OCI-M2 (cell line): Measurements from ENCODE around the gene CBR3.

Experiments
- DNase-seq: peaks from one replicate; lab custom pipeline; 2025; ENCODE audit not compliant: unreplicated experiment; lab: John Stamatoyannopoulos, UW

Gene CBR3

DNA sequence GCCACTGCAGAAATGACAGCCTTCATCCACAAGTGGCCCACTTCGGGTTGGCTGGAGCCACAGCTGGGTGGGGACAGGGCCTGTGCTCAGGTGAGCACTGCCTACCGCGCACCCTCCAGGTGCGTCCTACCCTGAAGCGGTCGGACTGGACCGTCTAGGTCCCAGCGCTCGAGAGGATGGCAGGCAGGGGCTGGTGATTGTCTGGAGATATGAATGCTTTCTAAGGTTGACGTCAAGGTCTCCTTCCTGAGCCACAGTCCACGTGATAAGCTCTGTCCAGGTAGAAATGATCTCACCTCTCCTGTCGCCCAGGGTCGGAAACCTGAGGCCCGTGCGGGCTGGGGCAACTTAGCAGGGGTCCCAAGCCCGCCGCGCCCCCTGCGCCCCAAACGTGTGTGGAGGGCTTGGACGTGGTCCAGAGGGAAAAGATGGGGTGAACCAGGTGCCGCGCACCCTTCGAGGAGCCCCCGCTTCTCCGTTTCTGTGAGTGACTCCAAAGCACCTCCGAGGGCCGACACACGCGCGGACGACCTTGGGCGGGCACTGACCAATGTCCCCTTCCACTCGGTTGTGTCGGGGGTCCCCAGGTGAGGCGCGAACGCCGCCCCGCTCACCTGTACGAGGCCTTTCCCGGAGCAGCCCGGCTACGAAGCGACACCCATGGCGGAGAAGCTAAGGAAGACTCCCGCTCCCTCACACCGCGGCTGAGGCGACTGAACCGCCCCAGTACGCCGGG is 20.9 kb downstream of the CBR3 start:
- no peak for DNase-seq

DNA sequence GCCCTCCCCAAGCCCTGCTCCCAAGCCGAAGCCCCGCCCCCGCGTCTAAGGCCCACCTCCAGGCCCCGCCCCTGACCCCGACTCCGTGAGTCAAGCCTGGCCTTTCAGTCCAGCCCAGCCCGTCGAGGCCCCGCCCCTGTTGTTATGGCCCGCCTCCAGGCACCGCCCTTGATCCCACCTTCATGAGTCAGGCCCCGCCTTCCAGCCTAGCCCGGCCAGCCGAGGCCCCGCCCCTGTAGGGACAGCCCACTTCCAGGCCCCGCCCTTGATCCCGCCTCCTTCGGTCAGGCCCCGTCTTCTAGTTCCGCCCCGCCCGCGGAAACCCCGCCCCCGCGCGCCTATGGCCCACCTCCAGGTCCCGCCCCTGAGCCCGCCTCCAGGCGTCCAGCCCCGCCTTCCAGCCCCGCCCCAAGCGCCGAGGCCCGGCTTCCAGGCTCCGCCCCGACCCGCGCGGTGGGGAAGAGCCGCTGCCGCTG is 21.5 kb downstream of the CBR3 start:
- peak; percentile 98 for DNase-seq

DNA sequence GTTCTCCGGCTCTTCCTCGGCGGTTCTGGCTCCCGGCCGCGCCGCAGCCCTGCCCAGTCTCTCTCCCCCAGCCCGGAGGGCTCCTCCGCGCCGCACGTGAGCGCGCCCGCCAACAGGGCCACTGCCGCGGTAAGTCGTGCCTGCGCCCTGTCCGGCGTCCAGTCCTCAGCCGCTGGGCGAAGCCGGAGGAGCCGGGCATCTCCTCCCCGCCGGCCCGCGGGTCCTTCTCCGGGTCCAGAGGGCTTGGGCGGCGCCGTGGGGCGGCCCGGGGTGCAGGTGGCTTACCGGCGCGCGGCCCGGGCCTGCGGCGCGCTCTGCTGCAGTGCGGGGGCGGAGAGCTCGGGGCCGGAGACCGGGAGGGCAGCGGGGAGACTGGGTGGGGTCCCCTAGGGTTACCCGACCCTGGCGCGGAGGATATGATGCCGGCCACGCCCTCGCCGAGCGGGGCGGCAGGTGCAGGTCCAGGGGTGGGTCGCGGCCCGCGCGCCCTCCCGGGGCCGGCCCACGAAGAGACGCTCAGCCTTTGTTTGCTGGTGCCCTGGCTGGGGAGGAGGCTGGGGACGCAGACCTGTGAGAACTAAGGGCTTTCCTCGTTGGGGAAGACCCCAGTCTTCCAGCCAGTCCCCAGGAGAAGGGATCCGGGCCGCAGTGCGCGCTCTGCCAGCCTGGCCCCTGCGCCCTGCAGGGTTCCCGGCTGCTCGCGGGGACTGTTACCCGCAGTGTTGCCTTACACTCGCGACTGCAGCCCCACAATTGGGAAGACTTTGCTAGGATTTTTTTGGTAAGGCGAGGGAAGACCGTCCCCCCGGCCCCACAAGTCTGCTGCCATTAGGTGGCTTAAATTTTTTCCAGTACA is 22.2 kb downstream of the CBR3 start, which contains the start of gene DOP1B:
Gene DOP1B (plus strand): TSS at position 10 of the 856 bp plus-strand sequence. CDS start 7,910 bp downstream, outside the sequence.
- DNase-seq: no peak

DNA sequence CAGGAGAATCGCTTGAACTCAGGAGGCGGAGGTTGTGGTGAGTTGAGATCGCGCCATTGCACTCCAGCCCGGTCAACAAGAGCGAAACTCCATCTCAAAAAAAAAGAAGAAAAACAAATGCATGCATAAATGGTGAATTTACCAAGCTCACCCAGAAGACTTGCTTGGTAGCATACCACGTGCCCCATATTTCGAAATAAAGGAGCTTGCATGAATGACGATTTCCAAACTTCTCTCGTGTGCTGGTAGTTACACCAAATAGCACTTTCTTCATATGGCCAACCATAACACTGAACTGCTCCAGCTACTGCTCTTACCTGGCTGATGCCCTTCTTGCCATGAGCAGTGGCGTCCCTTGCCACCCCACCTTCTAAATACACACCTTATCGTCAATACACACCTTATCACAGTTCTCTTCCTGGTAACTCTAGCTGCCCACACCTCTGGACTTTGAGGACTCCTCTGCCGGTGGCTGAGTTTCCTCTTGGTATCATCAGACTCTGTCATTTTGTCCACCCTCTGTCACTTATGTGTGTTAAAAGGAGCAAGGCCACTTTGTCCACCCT is 24.6 kb downstream of the CBR3 start:
- no peak for DNase-seq

DNA sequence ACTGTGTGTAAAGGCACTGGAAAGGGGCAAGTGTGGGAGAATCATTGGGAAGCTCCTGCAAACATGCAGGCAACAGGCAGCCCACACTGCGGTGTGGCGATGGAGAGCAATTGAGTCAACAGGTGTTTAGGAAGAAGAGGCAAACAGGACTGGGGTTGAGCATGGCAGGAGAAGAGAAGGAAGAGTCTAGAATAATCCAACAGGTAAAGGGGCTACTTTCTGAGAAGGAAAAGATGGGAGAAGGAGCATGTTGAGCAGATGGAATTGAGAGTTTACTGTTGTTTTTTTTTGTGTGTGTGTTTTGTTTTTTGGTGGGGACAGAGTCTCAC is 25.9 kb downstream of the CBR3 start:
- no peak for DNase-seq

DNA sequence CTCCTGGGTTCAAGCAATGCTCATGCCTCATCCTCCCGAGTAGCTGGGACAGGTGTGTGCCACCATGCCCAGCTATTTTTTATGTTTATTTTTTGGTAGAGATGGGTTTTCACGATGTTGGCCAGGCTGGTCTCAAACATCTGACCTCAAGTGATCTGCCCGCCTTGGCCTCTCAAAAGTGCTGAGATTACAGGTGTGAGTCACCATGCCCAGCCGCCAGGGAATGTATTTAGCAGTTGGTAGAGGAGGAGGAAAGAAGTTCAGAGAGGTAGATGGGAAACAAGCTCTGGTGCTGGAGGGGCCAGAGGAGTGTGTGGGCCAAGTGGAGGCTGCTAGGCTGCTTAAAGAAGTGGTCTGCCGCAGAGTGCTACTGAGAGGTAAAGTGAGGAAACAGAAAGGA is 27.8 kb downstream of the CBR3 start:
- no peak for DNase-seq

DNA sequence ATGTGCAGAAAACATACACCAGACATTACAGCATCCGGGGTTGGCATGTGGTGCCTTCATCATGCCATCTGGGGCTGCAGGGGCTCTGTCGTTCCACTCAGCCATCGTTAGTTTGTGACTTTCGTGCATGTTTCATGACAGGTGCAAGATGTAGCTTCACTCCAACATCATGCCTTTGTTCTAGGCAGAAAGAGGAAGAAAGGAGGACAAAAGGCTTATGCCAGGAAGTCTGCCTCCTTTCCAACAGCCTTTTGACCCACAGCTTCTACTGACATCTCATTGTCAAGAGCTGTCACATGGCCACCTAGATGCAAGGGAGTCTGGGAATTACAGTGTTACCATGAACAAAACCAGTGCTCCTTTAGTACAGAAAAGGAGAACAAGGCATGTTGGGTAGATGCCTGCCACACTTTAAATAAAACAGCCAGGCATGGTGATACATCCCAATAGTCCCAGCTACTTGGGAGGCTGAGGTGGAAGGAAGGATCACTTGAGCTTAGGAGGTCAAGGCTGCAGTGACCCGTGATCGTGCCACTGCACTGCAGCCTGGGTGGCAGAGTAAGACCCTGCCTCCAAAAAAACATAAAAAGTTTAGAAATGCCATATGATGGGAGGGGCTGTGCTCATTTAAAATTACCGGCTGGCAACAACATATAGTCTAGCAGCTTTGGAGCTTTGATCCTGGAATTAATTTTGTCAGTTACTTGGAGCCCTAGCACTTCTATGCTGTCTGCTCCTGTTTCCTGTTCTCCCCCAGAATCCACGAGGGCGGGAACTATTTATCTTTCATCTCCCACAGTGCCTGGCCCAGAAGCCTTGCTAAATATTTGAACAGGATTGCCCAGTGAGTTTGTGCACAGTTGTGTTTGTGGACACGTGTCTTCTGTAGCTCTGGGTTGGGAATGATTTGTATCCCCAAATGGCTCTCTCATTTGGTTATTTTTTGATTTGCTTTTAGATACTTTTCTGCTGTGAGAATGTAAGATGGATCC is 29.2 kb downstream of the CBR3 start:
- DNase-seq: no peak

DNA sequence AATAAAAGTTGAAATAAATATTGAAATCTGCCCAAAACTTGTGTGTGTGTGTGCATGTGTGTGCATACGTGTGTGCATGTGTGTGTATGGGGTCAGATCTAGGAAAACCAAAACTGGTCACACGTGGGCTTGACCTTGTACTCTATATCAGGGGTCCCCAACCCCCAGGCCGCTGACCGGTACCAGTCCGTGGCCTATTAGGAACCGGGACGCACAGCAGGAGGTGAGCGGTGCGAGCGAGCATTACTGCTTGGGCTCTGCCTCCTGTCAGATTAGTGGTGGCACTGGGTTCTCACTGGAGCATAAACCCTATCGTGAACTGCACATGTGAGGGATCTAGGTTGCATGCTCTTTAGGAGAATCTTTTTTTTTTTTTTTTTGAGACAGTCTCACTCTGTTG is 30.5 kb downstream of the CBR3 start:
- DNase-seq: no peak

DNA sequence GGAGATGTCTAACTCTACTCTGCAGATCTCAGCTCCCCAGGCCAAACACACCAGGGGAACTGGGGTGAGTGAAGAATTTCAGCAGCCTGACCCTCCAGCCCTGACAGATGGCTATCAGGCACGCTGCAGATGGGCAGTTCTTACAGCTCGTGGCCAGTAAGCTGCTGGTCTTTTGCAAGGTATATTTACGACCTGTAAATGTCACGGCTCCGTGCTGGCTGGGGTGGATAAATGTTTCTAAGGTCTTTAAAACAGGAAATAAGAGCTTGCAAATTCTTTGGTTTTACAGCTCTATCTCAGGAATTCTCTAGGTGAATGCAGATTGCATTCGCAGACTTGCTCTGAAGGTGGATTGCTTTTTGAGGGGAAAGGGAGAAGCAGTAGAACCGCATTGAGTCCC is 31.8 kb downstream of the CBR3 start:
- no peak for DNase-seq

DNA sequence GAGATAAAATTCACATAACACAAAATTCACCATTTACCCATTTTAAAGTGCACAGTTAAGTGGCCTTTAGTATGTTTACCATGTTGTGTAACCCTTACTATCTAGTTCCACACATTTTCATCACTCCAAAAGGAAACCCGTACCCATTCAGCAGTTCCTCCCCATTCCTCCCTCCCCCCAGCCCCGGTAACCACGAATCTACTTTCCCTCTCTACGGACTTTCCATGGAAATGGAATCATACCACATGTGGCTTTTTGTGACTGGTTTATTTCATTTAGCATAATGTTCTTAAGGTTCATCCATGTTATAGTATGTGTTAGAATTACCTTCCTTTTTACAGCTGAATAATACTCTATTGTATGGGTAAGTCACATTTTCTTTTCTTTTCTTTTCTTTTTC is 32.7 kb downstream of the CBR3 start:
- DNase-seq: no peak

DNA sequence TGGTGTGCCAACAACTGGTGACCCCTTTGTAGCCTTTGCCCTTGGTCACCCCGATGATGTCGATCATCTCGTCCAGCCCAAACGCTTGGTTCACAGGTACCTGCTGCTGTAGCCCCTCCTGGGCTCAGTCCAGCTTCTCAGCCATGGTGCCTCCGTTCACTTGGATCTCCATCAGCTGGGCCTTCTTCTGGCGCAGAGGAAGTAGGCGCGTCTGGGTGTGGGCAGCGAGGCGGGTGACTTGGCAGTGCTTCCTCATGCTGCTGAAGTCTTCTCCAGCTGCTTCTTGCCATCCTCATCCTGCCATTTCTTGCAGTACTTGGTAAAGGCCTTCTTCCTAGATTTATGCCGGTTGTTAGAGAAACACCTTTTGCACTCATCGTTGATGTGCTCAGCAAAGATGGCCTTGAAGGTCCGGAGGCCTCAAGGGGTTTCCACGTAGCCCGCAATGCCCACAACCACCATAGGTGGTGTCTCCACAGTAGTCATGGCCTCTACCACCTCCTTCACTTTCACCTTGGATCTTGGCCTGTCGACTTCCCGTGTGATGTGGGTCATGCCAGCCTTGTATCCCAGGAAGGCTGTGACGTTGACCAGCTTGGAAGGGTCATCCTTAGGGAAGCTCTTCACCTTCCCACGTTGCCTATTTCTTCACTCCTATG is 34.7 kb downstream of the CBR3 start:
- DNase-seq: no peak

DNA sequence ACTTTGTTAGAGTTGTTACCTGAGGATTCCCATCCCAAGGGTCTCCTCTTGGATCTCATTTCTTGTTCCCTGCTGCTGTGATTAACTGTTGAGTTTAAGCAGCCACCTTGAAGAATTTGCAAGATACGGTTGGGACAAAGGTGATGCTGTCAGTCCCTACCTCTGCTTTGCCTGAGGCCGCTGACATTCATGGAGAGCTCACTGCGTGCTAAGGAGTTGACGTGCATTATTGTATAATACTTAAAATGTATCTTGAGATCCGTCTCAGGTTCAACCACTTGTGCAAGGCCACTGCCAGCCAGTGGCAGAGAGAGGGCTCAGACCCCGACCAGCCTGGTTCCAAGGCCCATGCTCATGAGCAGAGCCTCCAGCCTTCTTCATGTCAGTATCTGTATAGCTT is 35.9 kb downstream of the CBR3 start:
- no peak for DNase-seq

DNA sequence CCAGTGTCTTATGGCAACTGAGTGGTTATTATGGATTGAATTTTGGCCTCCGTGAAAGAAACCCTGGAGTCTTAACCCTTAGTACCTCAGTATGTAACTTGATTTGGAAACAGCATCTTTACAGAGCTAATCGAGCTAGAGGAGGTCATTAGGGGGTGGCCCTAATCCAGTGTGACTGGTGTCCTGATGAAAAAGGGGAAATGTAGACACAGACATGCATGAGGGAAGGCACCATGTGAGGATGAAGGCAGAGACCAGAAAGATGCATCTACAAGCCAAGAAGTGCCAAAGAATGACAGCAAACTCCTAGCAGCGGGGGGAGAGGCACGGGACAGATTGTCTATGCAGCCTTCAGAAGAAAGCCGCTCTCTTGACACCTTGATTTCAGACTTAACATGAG is 36.5 kb downstream of the CBR3 start:
- DNase-seq: no peak

DNA sequence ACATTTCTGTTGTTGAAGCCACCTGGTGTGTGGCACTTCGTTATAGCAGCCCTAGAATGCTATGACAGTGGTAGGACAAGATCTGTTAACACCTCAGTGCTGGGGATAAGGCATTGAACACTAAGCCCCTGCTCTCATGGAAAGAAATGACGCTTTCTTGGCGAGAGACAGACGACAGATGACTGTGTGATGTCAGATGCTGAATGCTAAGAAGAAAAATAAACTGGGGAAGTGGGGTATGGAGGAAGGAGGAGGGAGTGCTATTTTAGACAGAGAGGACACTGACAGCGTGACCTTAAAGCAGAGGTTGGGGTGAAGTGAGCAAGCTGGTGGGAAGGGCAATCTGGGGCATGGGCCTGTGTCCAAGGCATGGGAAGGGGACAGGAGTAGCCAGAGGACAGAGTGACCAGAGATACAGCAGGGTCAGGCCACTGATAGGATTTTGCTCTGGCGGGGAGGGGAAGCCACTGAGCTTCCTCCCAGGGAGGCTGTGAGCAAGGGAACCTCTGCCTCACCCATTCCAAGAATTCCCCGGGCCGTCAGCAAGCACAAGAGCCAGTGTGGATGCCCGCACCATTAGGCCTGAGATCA is 37.0 kb downstream of the CBR3 start:
- DNase-seq: no peak

DNA sequence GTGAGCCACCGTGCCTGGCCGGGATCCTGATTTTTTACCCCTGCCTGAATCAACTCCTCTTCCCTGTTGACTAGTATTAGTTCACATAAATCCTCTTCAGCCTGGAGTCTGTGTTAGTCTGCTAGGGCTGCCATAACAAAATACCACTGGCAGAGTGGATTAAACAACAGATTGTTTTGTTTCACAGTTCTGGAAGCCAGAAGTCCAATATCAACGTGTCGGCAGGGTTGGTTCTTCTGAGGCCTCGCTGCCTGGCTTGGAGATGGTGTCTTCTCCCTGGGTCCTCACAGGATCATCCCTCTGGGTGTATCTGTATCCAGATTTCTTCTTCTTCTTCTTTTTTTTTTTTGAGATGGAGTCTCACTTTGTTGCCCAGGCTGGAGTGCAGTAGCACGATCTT is 39.9 kb downstream of the CBR3 start:
- DNase-seq: no peak

DNA sequence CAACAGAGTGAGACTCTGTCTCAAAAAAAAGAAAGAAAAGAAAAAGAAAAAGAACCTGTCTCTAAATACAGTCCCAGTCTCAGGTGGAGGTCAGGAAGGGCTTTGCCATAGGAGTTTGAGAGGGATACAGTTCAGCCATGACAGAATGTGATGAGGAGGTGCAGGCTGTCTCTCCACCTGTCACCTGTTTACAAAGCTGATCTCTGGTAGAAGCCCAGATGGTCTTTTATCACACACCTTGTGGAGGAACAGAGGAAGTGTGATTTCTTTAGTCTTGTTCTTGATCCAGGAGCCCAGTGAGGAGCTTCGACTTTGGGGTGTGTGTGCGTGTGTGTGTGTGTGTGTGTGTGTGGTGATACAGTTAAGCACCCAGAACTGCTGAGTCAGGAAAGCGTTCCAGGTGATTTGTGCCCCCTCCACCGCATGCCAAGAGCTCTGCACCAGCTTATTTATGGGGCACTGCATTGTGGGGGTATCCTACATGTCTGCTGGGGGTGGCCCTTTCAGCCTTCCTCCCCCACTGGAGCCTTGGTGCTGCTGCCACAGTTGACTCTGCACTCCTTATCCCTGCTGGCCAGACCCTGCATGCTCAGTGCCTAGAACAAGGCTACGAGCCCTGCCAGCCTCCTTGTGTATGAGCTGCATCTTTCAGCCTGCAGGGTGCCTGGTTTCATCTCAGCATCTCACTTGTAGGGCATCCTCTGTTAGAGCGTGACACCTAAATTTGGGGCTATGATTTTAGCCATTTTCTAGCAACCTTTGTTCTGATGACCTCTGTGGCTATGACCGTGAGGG is 41.1 kb downstream of the CBR3 start:
- no peak for DNase-seq

DNA sequence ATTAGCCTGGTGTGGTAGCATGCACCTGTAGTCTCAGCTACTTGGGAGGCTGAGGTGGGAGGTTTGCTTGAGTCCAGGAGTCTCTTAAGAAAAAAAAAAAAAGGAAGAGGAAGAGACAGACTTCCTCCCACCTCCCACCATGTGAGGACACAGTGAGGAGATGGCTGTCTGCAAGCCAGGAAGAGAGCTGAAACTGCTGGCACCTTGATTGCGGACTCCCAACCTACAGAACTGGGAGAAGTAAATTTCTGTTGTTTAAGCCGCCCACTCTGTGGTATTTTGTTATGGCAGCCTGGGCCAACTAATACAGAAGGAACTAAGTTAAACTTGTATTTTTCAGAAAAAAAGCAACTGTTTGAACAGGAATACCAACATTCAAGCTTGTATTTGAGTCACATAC is 43.5 kb downstream of the CBR3 start:
- no peak for DNase-seq

DNA sequence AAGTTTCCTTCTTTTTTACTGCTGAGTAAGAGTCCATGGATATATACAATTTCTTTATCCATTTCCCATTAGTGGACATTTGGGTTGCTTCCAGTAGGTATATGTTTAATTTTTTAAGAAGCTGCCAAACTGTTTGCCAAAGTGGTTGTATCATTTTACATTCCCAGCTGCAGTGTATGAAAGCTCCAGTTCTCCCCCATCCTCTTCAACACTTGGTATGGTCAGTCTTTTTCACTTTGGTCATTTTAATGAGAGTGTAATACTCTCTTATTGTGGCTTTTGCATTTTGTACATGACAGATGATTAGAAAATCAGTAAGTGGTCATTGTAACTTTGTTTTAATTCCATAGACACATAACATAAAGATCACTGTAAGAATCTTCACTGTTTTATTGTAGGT is 44.3 kb downstream of the CBR3 start:
- no peak for DNase-seq

DNA sequence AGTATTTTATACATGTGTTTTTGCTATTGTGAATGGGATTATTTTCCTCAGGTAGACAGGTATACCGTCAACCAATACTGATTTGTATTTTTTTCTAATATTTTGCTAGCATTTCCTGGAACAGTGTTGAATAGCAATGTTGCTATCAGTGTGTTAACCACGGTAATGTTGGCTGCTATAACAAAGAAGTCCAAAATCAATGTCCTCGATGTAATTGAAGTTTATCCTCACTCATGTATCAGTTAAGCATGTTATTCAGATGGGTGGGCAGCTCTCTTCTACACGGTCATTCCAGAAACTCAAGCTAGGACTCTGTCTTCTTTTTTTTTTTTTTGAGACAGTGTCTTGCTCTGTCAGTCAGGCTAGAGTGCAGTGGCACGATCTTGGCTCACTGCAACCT is 46.1 kb downstream of the CBR3 start:
- DNase-seq: no peak
